Fibroblast of lung (primary cell): ENCODE measurements around the gene ALDH1A2.

ENCODE experiments used
- EZH2 ChIP-seq: IDR thresholded peaks from 2 replicates; pipeline ENCODE4 v1.5.1; 2012; ENCODE audit warnings: low read length, control low read depth, mild to moderate bottlenecking; ENCODE audit errors: missing control alignments
- TF ChIP-seq, protein P1 (sequence below), 2 donors: IDR thresholded peaks in 1 of 2; conservative IDR thresholded peaks in 1 of 2; 1 replicate in 1 of 2; 2 replicates in 1 of 2; pipeline ENCODE4 v1.5.1; 2011 to 2012; ENCODE audit warnings: low read length in 2 of 2, control low read depth in 1 of 2, inconsistent platforms in 1 of 2, low read depth in 1 of 2, mild to moderate bottlenecking in 1 of 2

DNA sequence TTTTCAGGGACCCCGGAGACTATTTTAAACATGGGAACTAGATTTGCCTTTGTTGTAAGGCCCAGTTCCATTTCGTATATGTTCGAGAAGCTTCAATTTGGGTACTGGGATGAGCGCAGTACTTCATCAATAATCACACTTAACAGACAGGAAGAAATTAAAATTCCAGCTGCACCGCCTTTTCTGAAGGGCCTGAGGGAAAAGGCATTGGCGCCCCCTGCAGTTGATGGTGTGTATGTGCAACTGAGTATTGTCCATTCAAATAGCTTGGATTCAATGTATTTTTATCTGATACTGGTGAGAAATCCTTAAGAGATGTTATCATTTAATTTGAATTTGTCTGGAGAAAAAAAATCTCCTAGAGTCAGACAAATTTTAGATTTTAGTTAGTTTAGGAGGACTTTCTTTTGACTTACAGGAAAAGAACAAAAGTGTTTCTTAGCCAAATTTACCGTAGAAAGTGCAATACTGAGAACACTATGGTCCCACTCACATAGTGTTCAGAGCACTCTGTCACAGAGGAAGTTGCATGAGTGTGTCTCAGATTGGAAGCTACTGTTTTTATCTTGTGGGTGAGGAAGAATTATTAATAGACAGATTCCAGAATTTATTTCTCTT, 5.4 kb upstream of the ALDH1A2 start:
- TF ChIP-seq, protein P1, sequence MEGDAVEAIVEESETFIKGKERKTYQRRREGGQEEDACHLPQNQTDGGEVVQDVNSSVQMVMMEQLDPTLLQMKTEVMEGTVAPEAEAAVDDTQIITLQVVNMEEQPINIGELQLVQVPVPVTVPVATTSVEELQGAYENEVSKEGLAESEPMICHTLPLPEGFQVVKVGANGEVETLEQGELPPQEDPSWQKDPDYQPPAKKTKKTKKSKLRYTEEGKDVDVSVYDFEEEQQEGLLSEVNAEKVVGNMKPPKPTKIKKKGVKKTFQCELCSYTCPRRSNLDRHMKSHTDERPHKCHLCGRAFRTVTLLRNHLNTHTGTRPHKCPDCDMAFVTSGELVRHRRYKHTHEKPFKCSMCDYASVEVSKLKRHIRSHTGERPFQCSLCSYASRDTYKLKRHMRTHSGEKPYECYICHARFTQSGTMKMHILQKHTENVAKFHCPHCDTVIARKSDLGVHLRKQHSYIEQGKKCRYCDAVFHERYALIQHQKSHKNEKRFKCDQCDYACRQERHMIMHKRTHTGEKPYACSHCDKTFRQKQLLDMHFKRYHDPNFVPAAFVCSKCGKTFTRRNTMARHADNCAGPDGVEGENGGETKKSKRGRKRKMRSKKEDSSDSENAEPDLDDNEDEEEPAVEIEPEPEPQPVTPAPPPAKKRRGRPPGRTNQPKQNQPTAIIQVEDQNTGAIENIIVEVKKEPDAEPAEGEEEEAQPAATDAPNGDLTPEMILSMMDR (conservative IDR thresholded peaks at IDR 0.05 in 1 of 2, IDR thresholded peaks at IDR 0.05 in 1 of 2; ENCODE audit: low read depth in 1 of 2, low read length in 2 of 2), result peak; percentile 95 to 96
- TF ChIP-seq EZH2, result no peak
